GM11168 (cell line): ENCODE data around the gene ACBD6.
"Not testable (repeated sequence)": the region's sequence is repeated elsewhere in the genome, so short reads cannot be mapped to it uniquely, and the experiment has no call there.

ENCODE experiments used
- in situ Hi-C: fragments of 300-500 bp; cut with MboI; formaldehyde crosslinking; loops from one replicate; pipeline ENCODE4 v1.12.0; 2022; ENCODE audit warnings: low sequenced_read_pairs; ENCODE audit not compliant: unreplicated experiment

Gene ACBD6

GRCh38 chr1:180498594-180498993, 3.8 kb downstream of the ACBD6 start:
- in situ Hi-C loops: no loop called here

- in situ Hi-C loops: no loop called here
Observed at GRCh38 chr1:180497826-180498225, 4.6 kb downstream of the ACBD6 start.

- in situ Hi-C loops: no loop called here
Observed at GRCh38 chr1:180494370-180494769, 8.0 kb downstream of the ACBD6 start.

DNA sequence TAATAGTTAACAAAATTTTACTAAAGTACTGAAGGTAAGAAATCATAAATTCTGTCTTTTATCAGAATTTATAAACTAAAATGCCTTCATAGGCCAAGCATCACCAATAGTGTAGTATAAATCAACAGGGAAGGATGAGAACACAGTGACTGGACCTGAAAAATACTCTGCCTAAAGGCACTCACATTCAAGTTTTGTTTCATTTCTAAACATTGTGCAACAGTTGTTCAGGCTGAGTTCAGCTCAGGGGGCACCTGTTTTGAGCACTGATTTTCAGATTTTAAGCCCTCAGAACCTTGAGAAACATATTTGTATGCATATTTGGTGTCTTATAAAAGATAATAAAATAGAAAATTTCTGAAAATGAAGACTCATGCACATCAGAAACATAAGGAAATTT, 12.4 kb downstream of the ACBD6 start:
- in situ Hi-C loops: no loop called here

GRCh38 chr1:180489313-180489712, 13.1 kb downstream of the ACBD6 start:
- in situ Hi-C loops: no loop called here

GRCh38 chr1:180488661-180489060, 13.7 kb downstream of the ACBD6 start:
- in situ Hi-C loops: no loop called here

DNA sequence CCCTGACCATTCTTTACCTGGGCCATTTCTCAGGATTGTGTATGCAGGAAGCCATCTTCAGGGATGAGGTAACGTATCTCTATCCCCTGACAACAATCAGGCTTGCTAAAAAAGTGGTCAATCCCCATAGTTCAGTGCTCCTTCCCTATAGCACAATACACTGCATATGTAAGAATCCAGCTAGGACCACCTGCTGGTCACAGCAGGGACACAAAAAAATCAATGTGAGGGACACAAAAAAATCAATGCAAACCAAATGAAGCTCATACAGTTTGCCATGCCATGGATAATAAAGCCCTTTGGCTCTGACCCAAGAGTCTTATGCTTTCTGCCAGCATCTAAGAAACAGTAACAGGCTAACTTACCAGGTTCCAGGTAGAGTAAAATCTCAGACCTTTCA, 16.3 kb downstream of the ACBD6 start:
- in situ Hi-C loops: no loop called here

DNA sequence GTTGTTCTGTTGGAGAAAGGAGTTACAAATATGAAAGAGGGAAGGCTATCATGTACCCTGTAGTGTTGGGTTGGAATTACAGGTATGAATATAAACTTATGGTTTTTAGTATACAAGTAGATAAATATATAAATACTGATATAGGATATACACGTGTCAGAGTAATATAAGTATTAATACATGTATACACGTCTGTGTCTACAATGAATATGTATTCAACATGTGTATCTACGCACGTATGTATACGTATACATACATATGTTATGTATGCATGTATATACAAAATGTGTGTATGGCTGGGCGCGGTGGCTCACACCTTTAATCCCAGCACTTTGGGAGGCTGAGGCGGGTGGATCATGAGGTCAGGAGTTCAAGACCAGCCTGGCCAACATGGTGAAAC, 17.9 kb downstream of the ACBD6 start:
- in situ Hi-C loops: loop anchor here (5.0 kb wide), 1 partner anchor 237 kb away; no protein-coding TSS in a partner anchor

DNA sequence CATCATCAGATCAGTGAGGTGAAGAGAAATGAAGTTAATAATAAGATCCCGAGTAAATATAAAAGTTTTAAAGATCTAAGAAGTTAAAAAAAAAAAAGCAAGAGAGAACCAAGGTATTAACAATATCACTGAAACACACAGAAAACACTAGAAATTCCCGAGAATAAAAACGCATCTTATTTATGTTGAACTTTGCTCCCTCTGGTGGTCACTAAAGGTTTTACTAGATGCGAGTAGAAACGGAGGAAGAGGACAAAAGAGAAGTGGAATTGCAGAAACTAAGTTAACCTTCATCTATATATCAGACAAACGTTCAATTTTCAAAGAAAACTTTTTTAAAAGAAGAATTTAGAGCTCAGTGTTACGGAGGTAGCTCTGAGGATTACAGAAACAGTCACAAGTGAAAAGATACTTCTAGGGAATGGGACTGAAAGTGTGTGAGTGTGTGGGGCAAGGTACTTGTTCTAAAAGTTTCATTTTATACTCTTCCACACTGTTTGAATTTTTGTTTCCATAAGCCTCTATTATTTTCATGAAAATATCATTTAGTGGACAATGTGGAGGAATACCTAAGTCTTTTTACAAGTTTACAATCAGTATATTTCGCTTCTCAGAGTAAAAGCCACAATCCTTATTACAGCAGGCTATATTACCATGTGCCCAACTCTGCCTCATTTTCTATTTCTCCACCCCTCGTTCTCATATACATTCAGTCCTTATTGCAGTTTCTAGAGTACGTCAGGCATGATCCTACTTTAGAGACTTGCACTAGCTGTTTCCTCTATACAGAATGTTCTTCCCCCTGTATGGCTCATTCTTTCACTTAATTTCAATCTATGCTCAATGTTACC, 19.7 kb downstream of the ACBD6 start:
- in situ Hi-C loops: loop anchor here (5.0 kb wide), 1 partner anchor 235 kb away; no protein-coding TSS in a partner anchor

DNA sequence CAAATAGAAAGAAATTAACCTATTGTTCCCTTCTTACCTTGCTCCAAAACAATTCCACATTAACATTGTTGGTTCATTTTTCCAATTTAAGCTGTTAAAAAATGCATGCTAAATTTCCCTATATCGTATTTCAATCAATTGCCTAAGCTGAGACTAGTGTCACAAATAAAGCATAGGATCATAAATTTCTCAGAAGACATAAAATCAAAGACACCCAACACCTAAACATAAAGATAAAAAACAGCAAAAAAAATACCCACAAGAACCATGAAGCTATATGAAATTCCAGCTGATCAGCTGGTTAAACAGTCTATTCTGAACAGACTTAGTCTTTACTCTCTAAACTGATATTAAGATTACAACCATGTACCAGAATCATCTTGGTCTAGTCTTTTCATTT, 32.3 kb downstream of the ACBD6 start:
- in situ Hi-C loops: no loop called here

DNA sequence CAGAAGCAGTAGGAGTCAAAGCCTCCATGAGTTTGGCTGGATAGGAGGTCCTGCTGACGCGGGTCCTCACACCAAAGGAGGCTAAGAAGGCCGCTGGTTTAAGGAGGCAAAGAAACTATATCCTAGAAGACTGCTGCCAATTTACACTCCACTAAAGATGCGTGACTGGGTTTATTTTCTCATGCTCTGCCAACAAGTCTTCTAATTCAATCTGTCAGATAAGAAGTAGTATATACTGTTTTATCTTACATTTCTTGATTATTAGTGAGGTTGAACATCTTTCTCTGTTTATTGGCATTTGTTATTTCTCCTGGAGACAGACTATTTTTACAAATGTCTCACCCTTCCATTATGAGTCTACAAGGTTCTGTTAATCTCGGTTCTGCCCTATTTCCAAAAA, 34.1 kb downstream of the ACBD6 start:
- in situ Hi-C loops: no loop called here

- in situ Hi-C loops: no loop called here
Observed at GRCh38 chr1:180462102-180462501, 40.3 kb downstream of the ACBD6 start.

DNA sequence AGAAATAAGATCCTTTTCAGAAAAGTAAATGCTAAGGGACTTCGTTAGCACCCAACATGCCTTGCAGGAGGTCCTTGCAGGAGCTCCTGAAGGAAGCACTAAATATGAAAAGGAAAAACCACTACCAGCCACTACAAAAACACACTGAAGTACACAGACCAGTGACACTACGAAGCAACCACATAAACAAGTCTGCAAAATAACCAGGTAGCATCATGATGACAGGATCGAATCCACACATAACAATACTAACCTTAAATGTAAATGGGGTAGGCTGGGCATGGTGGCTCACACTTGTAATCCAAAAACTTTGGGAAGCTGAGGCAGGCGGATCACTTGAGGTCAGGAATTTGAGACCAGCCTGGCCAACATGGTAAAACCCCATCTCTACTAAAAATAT, 40.7 kb downstream of the ACBD6 start:
- in situ Hi-C loops: not testable (repeated sequence)

DNA sequence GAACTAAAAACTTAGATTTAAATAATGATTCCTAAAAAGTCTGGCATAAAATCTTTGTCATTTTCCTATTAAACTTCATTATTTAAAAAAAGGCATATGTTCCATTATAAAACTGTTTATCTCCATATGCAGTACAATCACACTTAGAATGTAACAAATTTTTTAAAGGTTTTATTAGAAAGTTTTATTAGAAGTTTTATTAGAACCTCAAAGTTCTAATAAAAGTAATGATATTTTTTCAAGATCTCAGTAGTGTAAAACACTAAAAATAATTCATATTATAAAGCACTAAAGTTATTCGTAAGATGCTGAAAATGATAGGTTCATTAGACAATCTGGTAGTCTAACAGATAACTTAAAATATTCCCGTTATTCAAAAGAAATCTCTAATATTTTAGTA, 43.6 kb downstream of the ACBD6 start:
- in situ Hi-C loops: no loop called here

DNA sequence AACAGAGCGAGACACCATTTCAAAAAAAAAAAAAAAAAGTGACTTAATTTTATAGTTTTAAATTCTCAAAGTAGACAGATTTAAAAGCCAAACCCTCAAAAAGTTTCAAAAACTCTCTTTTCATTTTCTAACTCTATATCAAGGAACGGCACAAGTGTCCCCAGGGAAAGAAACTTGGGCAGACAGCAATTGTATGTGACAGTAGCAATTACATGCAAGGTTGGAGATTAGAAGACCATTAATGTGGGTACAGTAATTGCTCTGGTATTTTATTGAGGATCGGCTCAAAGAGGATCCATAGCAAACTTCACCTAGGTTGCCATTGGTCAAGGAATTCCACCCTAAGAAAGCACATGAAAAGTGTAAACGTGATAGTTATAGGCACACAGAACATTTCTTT, 46.2 kb downstream of the ACBD6 start:
- in situ Hi-C loops: no loop called here

DNA sequence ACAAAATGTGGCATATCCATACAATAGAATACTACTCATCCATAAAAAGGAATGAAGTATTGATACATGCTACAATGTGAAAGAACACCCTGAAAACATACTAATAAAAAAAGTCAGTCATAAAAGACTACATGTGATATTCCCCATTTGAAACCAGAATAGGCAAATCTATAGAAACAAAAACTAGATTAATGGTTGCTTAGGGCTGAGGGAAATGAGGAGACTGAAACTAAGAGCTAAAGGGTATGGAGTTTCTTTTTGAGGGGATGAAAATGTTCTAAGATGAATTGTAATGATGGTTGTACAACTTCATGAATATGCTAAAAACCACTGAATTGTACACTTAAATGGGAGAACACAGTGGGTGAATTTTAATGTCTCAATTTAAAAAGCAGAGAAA, 50.9 kb downstream of the ACBD6 start:
- in situ Hi-C loops: no loop called here

DNA sequence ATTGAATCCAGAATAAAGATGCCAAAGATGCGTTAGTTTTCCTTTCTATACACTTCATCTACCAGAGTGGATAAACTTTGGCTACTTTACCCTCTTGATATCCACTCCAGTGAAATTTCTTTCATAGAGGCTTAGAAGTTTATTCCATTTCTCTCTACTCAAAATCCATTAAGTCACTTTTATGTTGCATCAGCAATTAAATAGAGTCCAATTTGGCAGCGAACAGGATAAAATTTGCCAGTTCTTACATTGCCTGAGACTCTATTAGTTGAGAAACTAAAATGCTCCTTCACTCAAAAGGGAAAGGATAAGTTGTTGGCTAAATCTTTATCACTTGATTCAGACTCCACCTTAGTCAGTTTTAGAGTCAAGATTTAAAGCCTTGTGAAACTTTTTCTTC, 57.9 kb downstream of the ACBD6 start:
- in situ Hi-C loops: no loop called here

DNA sequence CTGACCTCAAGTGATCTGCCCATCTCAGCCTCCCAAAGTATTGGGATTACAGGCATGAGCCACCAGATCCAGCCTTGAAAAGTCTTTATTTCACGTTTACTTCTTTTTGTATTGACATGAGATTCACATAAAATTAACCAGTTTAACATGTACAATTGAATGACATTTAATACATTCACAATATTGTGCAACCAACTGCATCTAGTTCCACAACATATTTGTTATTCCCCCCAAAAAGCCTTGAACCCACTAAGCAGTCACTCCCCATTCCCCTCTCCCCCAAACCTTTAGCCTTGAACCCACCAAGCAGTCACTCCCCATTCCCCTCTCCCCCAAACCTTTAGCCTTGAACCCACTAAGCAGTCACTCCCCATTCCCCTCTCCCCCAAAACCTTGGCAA, 62.0 kb downstream of the ACBD6 start:
- in situ Hi-C loops: no loop called here

- in situ Hi-C loops: no loop called here
Observed at GRCh38 chr1:180435566-180435965, 66.8 kb downstream of the ACBD6 start.

GRCh38 chr1:180433873-180434272, 68.5 kb downstream of the ACBD6 start:
- in situ Hi-C loops: no loop called here

DNA sequence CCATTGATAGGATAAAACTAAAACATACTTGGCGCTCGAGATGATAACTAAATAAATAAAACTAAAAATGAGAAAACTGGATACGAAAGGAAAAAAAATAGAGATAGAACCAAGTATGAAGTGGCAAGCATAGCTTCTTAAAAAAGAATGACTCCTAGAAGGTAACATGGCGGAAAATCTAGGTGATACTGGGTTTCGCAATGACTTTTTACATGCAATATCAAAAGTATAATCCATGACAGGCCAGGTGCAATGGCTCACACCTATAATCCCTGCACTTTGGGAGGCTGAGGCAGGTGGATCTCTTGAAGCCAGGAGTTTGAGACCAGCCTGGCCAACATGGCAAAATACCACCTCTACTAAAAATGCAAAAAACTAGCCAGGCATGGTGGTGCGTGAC, 70.7 kb downstream of the ACBD6 start:
- in situ Hi-C loops: no loop called here
